NCI-H2171 treated with DMSO at 0.1 percent for 48 hours (cell line): Measurements from ENCODE around the gene ZC3H10.
"Not testable (repeated sequence)": the region's sequence is repeated elsewhere in the genome, so short reads cannot be mapped to it uniquely, and the experiment has no call there.

ENCODE experiments used
- DNase-seq: peaks from one replicate; lab custom pipeline; 2025; lab: John Stamatoyannopoulos, UW

The ZC3H10 gene, protein sequence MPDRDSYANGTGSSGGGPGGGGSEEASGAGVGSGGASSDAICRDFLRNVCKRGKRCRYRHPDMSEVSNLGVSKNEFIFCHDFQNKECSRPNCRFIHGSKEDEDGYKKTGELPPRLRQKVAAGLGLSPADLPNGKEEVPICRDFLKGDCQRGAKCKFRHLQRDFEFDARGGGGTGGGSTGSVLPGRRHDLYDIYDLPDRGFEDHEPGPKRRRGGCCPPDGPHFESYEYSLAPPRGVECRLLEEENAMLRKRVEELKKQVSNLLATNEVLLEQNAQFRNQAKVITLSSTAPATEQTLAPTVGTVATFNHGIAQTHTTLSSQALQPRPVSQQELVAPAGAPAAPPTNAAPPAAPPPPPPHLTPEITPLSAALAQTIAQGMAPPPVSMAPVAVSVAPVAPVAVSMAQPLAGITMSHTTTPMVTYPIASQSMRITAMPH

DNA sequence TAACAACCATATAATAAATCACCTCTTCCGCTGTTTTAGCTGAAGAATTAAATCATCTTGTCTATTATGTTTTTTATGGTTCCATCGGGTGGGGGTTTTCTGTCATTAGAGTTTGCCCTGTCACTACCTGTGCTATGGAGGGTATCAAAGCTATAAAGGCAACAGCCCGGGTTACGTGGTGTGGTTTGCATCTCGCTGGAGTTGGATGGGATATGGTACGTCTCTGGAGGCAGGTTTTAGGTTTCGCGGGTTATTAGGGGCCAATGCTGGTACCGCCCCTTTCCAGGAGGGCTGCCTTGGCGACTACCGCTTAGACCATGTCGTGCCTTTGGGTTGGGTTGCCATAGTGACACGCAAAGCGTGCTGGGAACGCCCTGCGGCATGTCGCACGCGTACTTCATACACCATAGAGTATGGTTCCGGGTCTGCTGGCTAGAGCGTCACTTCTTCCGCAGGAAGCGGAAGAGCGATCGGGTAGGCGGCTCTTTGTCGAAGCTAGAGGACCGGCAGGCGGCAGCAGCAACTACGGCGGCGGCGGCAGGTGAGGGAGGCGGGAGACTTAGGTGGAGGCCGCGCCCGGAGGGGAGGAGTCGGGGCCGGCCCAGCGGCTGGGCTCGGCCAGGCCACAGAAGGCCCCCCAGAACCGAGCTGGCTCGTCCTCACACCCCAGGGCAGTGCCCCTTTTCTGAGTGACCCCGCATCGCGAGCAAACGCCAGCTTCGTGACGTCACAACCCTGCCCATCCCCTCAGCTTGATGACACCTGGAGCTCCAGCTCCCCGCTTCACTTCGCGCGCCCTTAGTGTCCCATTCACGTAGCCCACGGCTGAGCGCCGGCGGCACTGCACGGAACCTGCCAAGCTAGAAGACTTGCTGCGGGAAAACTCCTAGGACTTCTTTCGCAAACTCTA lies at the start of gene ZC3H10:
Gene ZC3H10, plus strand, starts transcription at position 489 of the 910 bp plus-strand sequence. CDS start 2,297 bp downstream, outside the sequence.
- DNase-seq = peak; percentile 99

DNA sequence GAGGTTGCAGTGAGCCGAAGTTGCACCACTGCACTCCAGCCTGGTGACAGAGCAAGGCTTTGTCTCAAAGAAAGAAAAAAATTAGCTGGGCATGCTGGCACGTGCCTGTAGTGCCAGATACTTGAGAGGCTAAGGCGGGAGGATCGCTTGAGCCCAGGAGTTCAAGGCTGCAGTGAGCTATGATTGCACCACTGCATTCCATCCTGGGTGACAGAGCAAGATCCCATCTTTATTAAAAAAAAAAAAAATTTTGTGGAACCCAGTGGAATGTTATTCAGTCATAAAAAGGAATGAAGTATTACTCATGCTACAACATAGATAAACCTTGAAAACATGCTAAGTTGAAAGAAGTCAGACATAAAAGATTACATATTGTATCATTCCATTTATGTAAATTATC lies 46.4 kb upstream of the ZC3H10 start:
- DNase-seq = peak; percentile 3

DNA sequence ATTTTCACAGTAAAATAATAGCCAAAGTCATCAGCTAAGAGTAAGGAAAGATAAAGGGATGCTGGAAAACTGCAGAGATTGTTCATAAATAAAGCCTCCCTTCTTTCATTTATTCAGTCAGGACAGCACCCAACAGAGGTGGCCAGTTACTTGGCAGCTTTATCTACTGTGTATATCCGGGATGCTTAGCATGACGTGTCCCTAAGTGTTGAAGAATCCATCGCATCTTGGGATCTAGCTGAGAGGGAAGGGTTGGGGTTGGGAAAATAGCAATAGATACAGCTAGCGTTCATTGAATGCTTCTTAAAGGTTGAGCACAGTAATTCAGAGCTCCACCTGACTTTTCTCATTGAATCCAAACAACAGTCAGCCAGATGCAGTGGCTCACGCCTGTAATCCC lies 43.7 kb upstream of the ZC3H10 start:
- DNase-seq = no peak

DNA sequence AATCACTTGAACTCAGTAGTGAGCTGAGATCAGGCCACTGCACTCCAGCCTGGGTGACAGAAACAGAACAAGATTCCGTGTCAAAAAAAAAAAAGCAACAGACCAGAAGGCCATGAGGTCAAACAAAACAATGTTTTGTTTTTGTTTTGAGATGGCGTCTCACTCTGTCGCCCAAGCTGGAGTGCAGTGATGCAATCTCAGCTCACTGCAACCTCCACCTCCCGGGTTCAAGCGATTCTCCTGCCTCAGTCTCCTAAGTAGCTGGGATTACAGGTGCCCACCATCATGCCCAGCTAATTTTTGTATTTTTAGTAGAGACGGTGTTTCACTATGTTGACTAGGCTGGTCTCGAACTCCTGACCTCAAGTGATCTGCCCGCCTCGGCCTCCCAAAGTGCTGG lies 40.1 kb upstream of the ZC3H10 start:
- not testable (repeated sequence) for DNase-seq

GRCh38 chr12:56078427-56078826 lies 39.6 kb upstream of the ZC3H10 start:
- DNase-seq = peak; percentile 5

- peak; percentile 69 for DNase-seq
Measured at GRCh38 chr12:56078931-56079722, 38.9 kb upstream of the ZC3H10 start.

DNA sequence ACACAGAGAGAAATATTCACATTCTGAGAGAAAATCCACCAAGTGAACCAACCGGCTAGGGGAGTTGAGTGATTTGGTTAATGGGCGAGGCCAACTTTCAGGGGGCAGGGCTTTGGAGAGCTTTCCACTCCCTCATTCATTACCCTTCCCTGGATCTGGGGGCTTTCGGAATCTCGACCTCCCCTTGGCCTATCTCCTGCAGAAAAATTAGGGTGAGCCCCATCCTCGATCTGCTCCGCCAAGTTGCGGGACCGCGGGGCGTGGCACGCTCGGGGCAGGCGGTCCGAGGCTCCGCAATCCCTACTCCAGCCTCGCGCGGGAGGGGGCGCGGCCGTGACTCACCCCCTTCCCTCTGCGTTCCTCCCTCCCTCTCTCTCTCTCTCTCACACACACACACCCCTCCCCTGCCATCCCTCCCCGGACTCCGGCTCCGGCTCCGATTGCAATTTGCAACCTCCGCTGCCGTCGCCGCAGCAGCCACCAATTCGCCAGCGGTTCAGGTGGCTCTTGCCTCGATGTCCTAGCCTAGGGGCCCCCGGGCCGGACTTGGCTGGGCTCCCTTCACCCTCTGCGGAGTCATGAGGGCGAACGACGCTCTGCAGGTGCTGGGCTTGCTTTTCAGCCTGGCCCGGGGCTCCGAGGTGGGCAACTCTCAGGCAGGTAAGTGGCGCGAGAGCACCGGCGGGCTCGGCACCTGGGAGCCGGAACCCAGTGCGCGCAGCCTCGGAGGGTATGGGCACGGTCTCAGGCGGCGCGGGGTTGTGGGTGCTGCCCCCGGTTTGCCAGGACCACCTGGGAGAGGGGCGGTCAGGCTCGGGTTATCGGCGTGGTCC lies 38.1 kb upstream of the ZC3H10 start, which contains the start of gene ERBB3:
Gene ERBB3, plus strand, starts transcription at position 443 of the 833 bp plus-strand sequence. Its CDS starts 136 bp downstream, at position 579.
- peak; percentile 73 for DNase-seq

GRCh38 chr12:56080556-56081138 lies 37.4 kb upstream of the ZC3H10 start:
- DNase-seq = peak; percentile 33

DNA sequence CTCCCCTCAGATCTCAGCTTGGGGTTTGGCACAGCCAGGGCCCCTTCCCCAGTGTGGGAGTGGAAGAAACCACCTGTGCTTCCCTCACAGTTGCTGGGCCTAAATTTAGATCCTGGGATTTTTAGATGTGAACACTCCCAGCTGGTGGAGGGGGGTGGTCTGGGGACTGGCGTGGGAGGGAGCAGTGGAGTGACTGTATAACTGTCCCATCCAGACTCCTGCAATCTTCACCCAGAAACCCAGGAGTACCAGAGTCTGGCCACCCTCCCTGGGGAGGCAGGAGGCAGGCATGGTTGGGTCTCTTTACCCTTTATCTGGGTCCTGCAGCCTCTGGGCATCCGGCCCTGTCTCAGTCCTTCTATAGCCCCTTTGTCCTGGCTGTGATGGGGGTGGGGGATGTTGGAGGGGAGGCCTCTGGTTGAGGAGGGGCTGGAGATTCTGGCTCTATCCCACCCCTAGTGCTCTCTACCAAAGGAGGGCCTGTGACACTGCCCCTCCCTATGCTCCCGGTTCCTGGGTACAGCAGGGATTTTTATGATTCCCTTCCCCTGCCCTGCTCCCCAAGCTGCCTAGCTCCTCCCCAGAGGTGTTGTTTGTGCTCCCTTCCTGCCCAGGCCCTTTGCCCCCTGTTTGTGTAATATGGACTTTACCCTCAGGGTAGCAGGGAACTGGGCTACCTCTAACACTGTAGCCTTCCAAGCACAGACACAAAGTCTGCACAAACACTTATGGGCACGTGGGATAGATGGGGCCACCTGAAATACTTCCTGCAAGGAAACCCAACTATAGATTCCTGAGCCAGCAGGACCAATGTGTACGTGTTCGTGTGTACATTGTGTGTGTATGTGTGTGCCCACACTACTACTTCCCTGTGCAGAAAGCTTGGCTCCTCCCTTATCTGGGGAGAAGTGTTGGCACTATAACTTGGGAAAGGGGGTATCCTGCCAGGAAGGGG lies 36.4 kb upstream of the ZC3H10 start:
- no peak for DNase-seq

DNA sequence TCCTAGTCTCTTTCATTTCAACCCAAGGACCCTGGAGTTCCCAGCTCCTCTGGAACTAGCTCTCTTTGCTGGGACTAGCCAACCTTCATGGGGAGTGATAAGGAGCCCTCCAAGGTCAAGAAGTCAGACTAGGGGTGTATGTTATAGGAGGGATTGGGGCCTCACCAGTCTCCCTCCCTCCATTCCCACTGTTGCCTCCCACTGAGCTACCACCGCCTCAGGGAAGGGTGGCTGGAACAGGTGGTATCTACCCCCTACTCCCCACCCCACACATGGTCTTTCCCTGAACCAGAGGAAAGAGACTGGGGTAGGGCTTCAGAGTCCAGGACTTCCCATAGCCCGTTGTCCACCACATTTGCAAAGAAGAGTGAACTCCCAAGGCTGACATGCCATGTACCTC lies 35.7 kb upstream of the ZC3H10 start:
- no peak for DNase-seq

DNA sequence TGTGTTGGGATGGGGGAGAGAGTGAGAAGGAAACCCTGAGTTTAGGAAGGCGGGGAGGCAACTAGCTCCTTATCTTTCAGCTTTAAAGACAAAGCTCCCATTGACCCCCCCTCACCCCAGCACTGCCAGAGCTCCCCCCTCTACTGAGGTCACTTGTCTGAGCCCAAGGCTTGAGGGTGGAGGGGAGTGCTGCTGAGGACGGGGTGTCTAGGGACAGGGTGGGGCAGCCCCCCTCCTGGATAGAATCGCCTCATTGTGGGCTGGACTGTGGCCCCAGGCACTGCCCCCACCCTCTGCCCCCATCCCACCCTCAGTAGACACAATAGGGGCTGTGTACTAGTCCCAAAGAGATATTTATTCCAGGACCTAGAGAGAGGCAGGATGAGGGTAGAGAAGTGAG lies 35.1 kb upstream of the ZC3H10 start:
- DNase-seq = no peak

GRCh38 chr12:56084958-56085543 lies 33.0 kb upstream of the ZC3H10 start:
- no peak for DNase-seq

GRCh38 chr12:56086096-56086495 lies 32.0 kb upstream of the ZC3H10 start:
- no peak for DNase-seq

GRCh38 chr12:56086608-56087007 lies 31.5 kb upstream of the ZC3H10 start:
- no peak for DNase-seq

- DNase-seq = no peak
Measured at GRCh38 chr12:56087220-56087619, 30.8 kb upstream of the ZC3H10 start.

DNA sequence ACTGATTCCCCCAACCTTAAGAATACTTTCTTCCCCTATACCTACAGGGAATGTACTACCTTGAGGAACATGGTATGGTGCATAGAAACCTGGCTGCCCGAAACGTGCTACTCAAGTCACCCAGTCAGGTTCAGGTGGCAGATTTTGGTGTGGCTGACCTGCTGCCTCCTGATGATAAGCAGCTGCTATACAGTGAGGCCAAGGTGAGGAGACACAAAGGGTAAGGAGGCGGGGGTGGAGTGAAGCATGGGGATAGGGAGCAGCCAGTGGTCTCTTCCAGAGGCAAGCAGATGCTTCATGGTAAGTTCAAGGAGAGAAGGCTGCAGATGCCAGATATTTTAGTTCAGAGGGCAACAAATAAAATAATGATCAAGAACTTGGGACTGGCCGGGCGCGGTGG lies 20.3 kb upstream of the ZC3H10 start:
- DNase-seq = no peak

GRCh38 chr12:56098592-56098991 lies 19.5 kb upstream of the ZC3H10 start:
- no peak for DNase-seq

DNA sequence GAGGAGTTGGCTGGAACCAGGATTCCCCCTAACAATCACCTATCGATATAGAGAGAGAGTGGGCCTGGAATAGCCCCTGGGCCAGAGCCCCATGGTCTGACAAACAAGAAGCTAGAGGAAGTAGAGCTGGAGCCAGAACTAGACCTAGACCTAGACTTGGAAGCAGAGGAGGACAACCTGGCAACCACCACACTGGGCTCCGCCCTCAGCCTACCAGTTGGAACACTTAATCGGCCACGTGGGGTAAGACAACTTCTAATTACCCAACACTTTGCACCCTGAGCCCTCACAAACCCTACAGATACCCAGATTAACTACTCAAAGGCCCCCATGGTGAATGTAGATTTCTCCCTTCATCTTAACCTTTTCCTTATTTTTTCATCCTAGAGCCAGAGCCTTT lies 18.3 kb upstream of the ZC3H10 start:
- no peak for DNase-seq

- no peak for DNase-seq
Measured at GRCh38 chr12:56101045-56101444, 17.0 kb upstream of the ZC3H10 start.
